ENCODE measurements around the gene DOHH. TPM values are rescaled to one million over a fixed set of nuclear protein-coding genes. Genes with fewer than 3 reads are reported as not detected.

DOHH gene
- total and polyA plus RNA-seq, 2 donors (not counting 3 experiments of a cell fraction or from before 2014, with no cell fraction given), result 8.7 to 15.2 TPM

GRCh38 chr19:3515891-3516422 is 15.5 kb upstream of the DOHH start:
- dilution Hi-C loops (cut with MboI; ENCODE audit: extremely low pct_ligation_motif_present, low sequenced_read_pairs), result no loop called here
- H3K36me3 ChIP-seq (ENCODE audit: control insufficient read depth in 2 of 2, extremely low read depth in 1 of 2, insufficient read depth in 2 of 2, low read length in 2 of 2), result peaks cover 0 to 19% of the 10 kb centered on the region in 2 experiments
- POLR2A ChIA-PET, result no interaction called here

More at GRCh38 chr19:3515891-3516422, 15.5 kb upstream of the DOHH start:
- Histone ChIP-seq H3K79me2 (ENCODE audit: control insufficient read depth, insufficient read depth, low read length) (peaks cover 91% of the 10 kb centered on the region), H3K9ac (replicated peaks; ENCODE audit: extremely low read depth, insufficient read depth, low read length) (no peak overlapping the region), H3K4me1 (ENCODE audit: control insufficient read depth, extremely low read depth, insufficient read depth, low read length) (no peaks in the 10 kb centered on the region), H2AFZ (ENCODE audit: low read depth, low read length) (no peak overlapping the region), H3K9me3 (replicated peaks; ENCODE audit: control insufficient read depth, insufficient read depth, low read length) (no peaks in the 10 kb centered on the region), H3K9me1 (replicated peaks; ENCODE audit: control insufficient read depth, extremely low read depth, insufficient read depth, low read length) (no peaks in the 10 kb centered on the region), H3K4me3 (replicated peaks in 1 of 3; ENCODE audit: insufficient read depth in 1 of 3, low read depth in 1 of 3, low read length in 3 of 3) (no peak overlapping the region), H3K27me3 (ENCODE audit: control insufficient read depth in 2 of 2, insufficient read depth in 2 of 2, low read length in 2 of 2) (no peaks in the 10 kb centered on the region), H4K20me1 (replicated peaks; ENCODE audit: control insufficient read depth, extremely low read depth, insufficient read depth, low read length) (no peaks in the 10 kb centered on the region), H3K4me2 (ENCODE audit: insufficient read depth, low read length) (no peak overlapping the region), H3K27ac (ENCODE audit: insufficient read depth, low read depth, low read length) (no peak overlapping the region)
- no peak for TF ChIP-seq GATA2 (IDR thresholded peaks at IDR 0.05; ENCODE audit: insufficient read depth, insufficient read length, low read depth, low read length)
- no peak for TF ChIP-seq FOS (IDR thresholded peaks at IDR 0.05; ENCODE audit: borderline replicate concordance, insufficient read depth, low read length)
- no peak for TF ChIP-seq MAX (IDR thresholded peaks at IDR 0.05; ENCODE audit: insufficient read depth, insufficient read length)
- TF ChIP-seq POLR2AphosphoS5 (IDR thresholded peaks at IDR 0.05; ENCODE audit: insufficient read depth, low read depth, low read length), result no peak
- TF ChIP-seq EZH2 (IDR thresholded peaks at IDR 0.05; ENCODE audit: borderline replicate concordance, low read depth, low read length, severe bottlenecking), result no peak
- no peak for TF ChIP-seq MYC (IDR thresholded peaks at IDR 0.05; ENCODE audit: low read depth, low read length)
- TF ChIP-seq CTCF (IDR thresholded peaks at IDR 0.05; ENCODE audit: extremely low read depth in 1 of 2, insufficient read depth in 1 of 2, low read depth in 1 of 2, low read length in 2 of 2), result no peak
- TF ChIP-seq JUN (IDR thresholded peaks at IDR 0.05; ENCODE audit: borderline replicate concordance, insufficient read depth, insufficient read length, low read depth), result no peak
- no peak for TF ChIP-seq POLR2A (IDR thresholded peaks at IDR 0.05; ENCODE audit: low read depth, low read length)
- CTCF ChIA-PET, result no interaction called here
- FAIRE-seq (no peak), DNase-seq (ENCODE audit: low read depth, low spot score) (no peak)
- no TSS peak for BruUV-seq (replicated peaks)
- intact Hi-C loops (cut with micrococcal nuclease), result no loop called here

All from endothelial cell of umbilical vein (primary cell).